Measurements from ENCODE around the gene TMEM184C.

The TMEM184C gene

GRCh38 chr4:147674073-147674472 is 56.9 kb downstream of the TMEM184C start:
- no peak for DNase-seq

- DNase-seq, result no peak
These were observed 57.3 kb downstream of the TMEM184C start for GRCh38 chr4:147674496-147674895.

GRCh38 chr4:147678106-147678505 is 60.9 kb downstream of the TMEM184C start:
- no peak for DNase-seq

GRCh38 chr4:147678796-147679549 is 61.8 kb downstream of the TMEM184C start:
- DNase-seq, result no peak

GRCh38 chr4:147682755-147683154 is 65.6 kb downstream of the TMEM184C start:
- no peak for DNase-seq

DNA sequence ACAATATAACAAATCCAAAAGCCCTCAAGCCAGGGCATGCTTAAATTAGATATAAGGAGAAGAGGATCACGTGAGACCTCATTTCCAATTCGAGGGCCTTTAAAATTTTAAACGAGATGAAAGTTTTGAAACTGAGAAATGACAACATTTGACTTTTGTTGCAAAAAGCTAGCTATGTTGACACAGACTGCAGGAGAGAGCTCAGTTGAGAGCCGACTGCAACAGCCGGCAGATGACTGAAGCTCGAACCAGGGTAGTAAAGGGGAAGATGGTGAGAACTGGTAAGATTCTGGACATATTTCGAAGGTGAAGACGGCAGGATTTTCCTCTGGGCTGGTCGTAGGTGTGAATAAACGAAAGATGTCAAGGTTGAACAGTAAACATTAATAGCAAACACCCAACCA is 66.0 kb downstream of the TMEM184C start:
- DNase-seq, result no peak

GRCh38 chr4:147683717-147684700 is 66.8 kb downstream of the TMEM184C start, which contains the start of gene PRMT9:
PRMT9 (minus strand) TSS chr4:147684163; CDS start chr4:147683987, 176 bp downstream.
- DNase-seq, result peak; percentile 72

- no peak for DNase-seq
These were observed 71.9 kb downstream of the TMEM184C start for GRCh38 chr4:147689067-147689466.

DNA sequence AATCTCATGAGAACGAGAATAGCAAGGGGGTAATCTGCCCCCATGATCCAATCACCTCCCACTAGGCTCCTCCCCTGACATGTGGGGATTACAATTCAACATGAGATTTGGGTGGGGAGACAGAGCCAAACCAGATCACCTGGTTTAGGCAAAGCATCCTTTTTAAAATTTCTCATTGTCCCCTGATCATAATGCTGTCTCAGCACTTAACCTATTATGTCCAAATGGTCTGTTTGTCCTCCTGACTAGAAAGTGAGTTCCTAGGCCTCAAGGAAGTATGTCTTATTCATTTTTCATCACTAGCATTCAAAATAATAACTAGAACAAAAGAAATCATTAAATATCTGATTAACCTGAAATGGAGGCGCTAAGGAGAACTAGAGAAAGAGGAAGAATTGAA is 74.6 kb downstream of the TMEM184C start:
- no peak for DNase-seq

DNA sequence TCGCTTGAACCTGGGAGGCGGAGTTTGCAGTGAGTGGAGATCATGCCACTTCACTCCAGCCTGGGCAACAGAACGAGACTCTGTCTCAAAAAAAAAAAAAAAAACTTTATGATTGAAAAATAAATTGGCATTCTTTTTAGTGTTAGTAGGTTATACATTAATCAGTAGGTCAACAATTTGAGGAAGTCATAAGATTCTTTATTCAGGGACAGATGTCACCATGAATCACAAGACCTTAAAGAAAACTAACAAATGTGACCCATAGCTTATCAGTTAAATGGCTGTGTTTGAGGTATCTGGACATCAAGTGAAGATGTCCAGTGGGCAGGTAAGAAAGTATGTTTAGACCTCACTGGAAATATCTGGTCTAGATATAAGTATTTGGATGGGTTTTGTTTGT is 76.0 kb downstream of the TMEM184C start:
- DNase-seq, result no peak

- no peak for DNase-seq
These were observed 79.7 kb downstream of the TMEM184C start for GRCh38 chr4:147696866-147697265.

DNA sequence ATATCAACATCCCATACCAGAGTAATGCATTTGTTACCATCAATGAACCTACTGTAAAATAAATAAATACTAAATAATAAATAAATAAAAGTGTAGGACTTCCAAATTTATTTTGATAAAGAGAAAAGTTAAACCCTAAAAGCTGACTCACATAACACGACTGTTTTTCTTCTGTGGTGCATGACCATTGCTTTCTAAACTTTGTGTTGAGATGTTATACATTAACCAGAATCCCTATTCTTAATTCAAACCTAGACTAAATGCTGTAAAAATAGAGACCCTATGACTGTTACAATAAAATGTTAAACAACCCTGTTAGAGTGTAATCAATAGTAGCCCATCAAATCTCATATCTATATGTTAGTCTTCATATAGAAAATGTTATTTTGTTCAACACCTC is 87.6 kb downstream of the TMEM184C start:
- DNase-seq, result no peak

DNA sequence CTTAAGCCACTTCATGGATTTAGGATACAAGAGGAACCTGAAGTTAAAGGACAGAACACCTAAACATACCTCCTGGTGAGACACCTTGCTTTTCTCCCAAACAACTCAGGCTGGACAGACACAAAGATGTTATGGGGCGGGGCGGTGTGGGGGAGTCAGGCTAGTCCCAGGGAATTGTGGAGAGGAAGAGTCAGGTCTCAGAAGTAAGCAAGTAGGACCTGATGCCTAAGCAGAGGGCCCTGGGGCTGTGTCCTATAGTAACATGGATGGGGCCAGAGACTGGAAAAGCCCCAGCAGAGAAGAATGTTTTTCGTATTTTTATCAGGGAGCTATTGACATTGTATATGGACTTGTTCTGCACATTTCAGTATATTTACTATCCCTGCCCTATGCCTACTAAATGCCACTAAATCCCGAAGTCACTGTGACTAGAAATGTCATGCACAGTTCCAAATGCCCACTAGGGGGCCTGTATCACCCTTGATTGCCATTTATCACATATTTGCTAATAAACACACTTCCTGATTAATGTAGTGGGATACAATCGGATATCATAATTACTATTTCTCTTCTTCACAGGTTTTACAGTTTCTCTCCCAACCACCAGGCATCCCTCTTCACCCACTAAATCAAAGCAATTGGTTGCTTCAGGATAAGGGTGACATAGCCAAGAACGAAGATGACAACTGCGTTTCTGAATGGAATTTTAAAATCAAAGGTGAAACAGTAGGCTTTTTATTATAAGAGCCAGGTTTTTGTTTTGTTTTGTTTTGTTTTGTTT is 90.9 kb downstream of the TMEM184C start:
- no peak for DNase-seq

DNA sequence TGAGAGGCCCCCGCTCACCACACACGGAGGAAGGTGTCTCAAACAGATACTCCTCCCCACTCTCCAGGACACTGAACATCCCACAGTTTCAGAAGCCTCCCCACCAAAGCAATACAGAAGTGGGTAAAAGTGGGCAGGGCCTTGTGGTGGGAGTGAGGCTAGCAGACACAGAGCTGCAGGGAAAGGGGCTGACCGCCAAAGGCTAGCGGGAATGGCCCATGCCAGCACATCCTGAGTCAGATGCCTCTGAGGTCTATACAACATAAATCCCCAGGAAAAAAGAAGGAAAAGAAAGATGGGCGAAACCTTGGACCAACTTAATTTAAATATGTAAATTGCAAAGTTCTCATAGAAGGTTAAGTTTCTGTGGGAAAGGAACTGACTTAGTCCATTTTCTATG is 92.8 kb downstream of the TMEM184C start:
- DNase-seq, result no peak

DNA sequence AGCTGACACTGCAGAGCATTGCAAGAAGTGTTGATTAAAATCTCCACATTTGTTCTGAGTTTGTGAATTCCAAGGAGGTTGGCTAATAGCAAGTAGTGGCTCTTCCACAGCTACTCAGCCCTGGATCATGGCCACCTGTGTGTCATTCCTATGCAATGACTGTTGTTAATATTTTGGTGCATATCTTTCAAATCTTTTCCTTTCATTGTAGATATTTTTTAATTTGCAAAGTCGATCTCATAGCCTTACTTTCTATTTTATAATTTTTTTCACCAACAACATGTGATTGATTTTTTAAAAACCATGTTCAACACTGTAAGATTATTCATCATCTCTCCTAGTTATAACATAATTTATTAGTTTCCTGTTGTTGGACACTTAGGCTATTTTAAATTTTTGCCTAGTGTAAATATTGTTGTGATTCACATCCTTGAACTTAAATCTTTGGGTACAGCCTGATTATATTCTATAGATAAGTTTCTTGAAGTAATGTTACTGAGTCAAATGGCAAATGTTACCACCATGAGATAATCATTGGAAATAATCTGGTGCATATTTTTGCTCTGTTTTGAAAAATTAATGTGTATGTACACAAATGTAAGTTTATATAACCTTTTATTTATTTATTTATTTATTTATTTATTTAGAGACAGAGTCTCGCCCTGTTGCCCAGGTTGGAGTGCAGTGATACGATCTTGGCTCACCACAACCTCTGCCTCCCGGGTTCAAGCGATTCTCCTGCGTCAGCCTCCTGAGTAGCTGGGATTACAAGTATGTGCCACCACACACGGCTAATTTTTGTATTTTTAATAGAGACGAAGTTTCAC is 97.6 kb downstream of the TMEM184C start:
- DNase-seq, result no peak

- no peak for DNase-seq
These were observed 100.7 kb downstream of the TMEM184C start for GRCh38 chr4:147717878-147718277.
